Stimulated activated CD8-positive, alpha-beta memory T cell treated with anti-CD3 and anti-CD28 coated beads, Interleukin-15, amount 100 ng/mL, for 24 hours (primary cell): Measurements from ENCODE around the gene BBS2.

Experiments
- DNase-seq: peaks from one replicate; pipeline ENCODE4 v3.0.0-alpha.2; 2020; ENCODE audit warnings: low read depth

Gene BBS2

GRCh38 chr16:56519459-56520250 lies at the start of gene BBS2:
Gene BBS2, minus strand, starts transcription at chr16:56520024. Its CDS starts 162 bp downstream, at chr16:56519862.
- peak; percentile 88 for DNase-seq

- DNase-seq, result no peak
Observed at GRCh38 chr16:56564793-56565477, 45.1 kb upstream of the BBS2 start, which contains the start of gene MT4. Gene MT4, plus strand, starts transcription at chr16:56565073. Its CDS starts 56 bp downstream, at chr16:56565129.

GRCh38 chr16:56561126-56561525 lies 41.3 kb upstream of the BBS2 start:
- DNase-seq, result no peak

GRCh38 chr16:56560447-56560846 lies 40.6 kb upstream of the BBS2 start:
- no peak for DNase-seq

GRCh38 chr16:56559109-56559508 lies 39.3 kb upstream of the BBS2 start:
- no peak for DNase-seq

GRCh38 chr16:56558024-56558747 lies 38.4 kb upstream of the BBS2 start:
- no peak for DNase-seq

- no peak for DNase-seq
Observed at GRCh38 chr16:56554441-56554840, 34.6 kb upstream of the BBS2 start.

GRCh38 chr16:56551796-56552738 lies 32.2 kb upstream of the BBS2 start:
- no peak for DNase-seq

GRCh38 chr16:56549744-56550385 lies 30.0 kb upstream of the BBS2 start:
- DNase-seq, result no peak

GRCh38 chr16:56549161-56549560 lies 29.3 kb upstream of the BBS2 start:
- no peak for DNase-seq

GRCh38 chr16:56547949-56548567 lies 28.2 kb upstream of the BBS2 start:
- DNase-seq, result no peak

- DNase-seq, result no peak
Observed at GRCh38 chr16:56547120-56547948, 27.5 kb upstream of the BBS2 start.

- DNase-seq, result no peak
Observed at GRCh38 chr16:56542039-56542438, 22.2 kb upstream of the BBS2 start.

- DNase-seq, result no peak
Observed at GRCh38 chr16:56539656-56540055, 19.8 kb upstream of the BBS2 start.

- no peak for DNase-seq
Observed at GRCh38 chr16:56538331-56538730, 18.5 kb upstream of the BBS2 start.

GRCh38 chr16:56534847-56535383 lies 15.1 kb upstream of the BBS2 start:
- no peak for DNase-seq

- no peak for DNase-seq
Observed at GRCh38 chr16:56532714-56533113, 12.9 kb upstream of the BBS2 start.

- no peak for DNase-seq
Observed at GRCh38 chr16:56530872-56531271, 11.0 kb upstream of the BBS2 start.

- DNase-seq, result no peak
Observed at GRCh38 chr16:56525236-56525635, 5.4 kb upstream of the BBS2 start.

GRCh38 chr16:56520251-56520577 lies 390 bp upstream of the BBS2 start:
- no peak for DNase-seq
